B cell (primary cell): ENCODE results near the gene TMEM238L. TPM values are rescaled to one million over a fixed set of nuclear protein-coding genes. Genes with fewer than 3 reads are reported as not detected.

Experiments
- ATAC-seq: fragments of 200-7000 bp; cut with Tn5 transposase; one replicate; pipeline ENCODE4 v1.10.0; 2021; ENCODE audit warnings: low read depth, mild to moderate bottlenecking, moderate number of reproducible peaks, moderate library complexity
- CTCF ChIA-PET: fragments of 350-600 bp; sonication (Branson Sonifier 250); formaldehyde crosslinking; loops from one replicate; lab custom pipeline; 2021; ENCODE audit warnings: antibody characterized with exemption, inconsistent platforms; lab: Charles Lee
- POLR2A ChIA-PET: fragments of 350-600 bp; sonication (Branson Sonifier 250); formaldehyde crosslinking; loops from one replicate; lab custom pipeline; 2021; ENCODE audit warnings: antibody characterized with exemption; lab: Charles Lee
- DNase-seq: peaks from one replicate; pipeline ENCODE4 v3.0.0; 2013
- H2AFZ ChIP-seq: 2 replicates; pipeline ENCODE4 v1.6.1; 2012; ENCODE audit warnings: mild to moderate bottlenecking, low read depth, low read length; ENCODE audit not compliant: insufficient read depth, poor library complexity, severe bottlenecking
- H3K27ac ChIP-seq, 2 donors: 1 replicate in 1 of 2; 2 replicates in 1 of 2; pipeline ENCODE4 v1.5.1; 2012 to 2013; ENCODE audit warnings: low read length in 2 of 2, mild to moderate bottlenecking in 2 of 2, moderate library complexity in 1 of 2
- H3K27me3 ChIP-seq, 4 experiments: fragments of 200-600 bp in 1 of 4; sonication (generic) in 1 of 4; replicated peaks in 1 of 4; 1 replicate in 2 of 4; 2 replicates in 2 of 4; pipeline versions ENCODE4 v1.6.1 to v1.7.0; 2013 to 2016; ENCODE audit warnings: low read length in 3 of 4, mild to moderate bottlenecking in 2 of 4, mixed read lengths in 1 of 4, moderate library complexity in 1 of 4; ENCODE audit not compliant: insufficient read depth in 4 of 4, control insufficient read depth in 3 of 4; ENCODE audit errors: control extremely low read depth in 1 of 4
- H3K36me3 ChIP-seq, 2 experiments: replicated peaks in 1 of 2; 1 replicate in 1 of 2; 2 replicates in 1 of 2; pipeline versions ENCODE4 v1.6.1 to v1.7.1; 2013; ENCODE audit warnings: low read length in 1 of 2; ENCODE audit not compliant: insufficient read depth in 2 of 2, control insufficient read depth in 1 of 2; ENCODE audit errors: control extremely low read depth in 1 of 2, extremely low read depth in 1 of 2
- H3K4me1 ChIP-seq, 2 donors: fragments of 200-600 bp in 1 of 2; sonication (generic) in 1 of 2; 1 replicate in 1 of 2; 2 replicates in 1 of 2; pipeline versions ENCODE4 v1.5.1 to v1.6.1; 2013 to 2017; ENCODE audit warnings: low read length in 2 of 2; ENCODE audit not compliant: control insufficient read depth in 2 of 2, insufficient read depth in 2 of 2
- H3K4me2 ChIP-seq: replicated peaks from 2 replicates; pipeline ENCODE3; 2012; ENCODE audit warnings: mild to moderate bottlenecking, low read depth, low read length; ENCODE audit not compliant: poor library complexity, severe bottlenecking
- H3K4me3 ChIP-seq, 5 experiments: fragments of 200-600 bp in 1 of 5; sonication (generic) in 1 of 5; 1 replicate in 3 of 5; 2 replicates in 2 of 5; pipeline versions ENCODE4 v1.5.1 to v1.7.0; 2011 to 2016; ENCODE audit warnings: low read length in 4 of 5, mild to moderate bottlenecking in 4 of 5, low read depth in 2 of 5, control low read depth in 1 of 5, moderate library complexity in 1 of 5; ENCODE audit not compliant: insufficient read depth in 1 of 5; ENCODE audit errors: control extremely low read depth in 1 of 5, extremely low read depth in 1 of 5
- H3K79me2 ChIP-seq: fragments of 200-600 bp; sonication (generic); one replicate; pipeline ENCODE4 v1.6.0; 2016; ENCODE audit warnings: low read length; ENCODE audit not compliant: control insufficient read depth, insufficient read depth
- H3K9ac ChIP-seq: fragments of 200-600 bp; sonication (generic); 2 replicates; pipeline ENCODE4 v1.6.1; 2017; ENCODE audit warnings: mild to moderate bottlenecking, low read length, moderate library complexity
- H3K9me3 ChIP-seq, 3 donors: one replicate each; pipeline versions ENCODE4 v1.6.1 to v1.7.1; 2013; ENCODE audit warnings: low read length in 2 of 3; ENCODE audit not compliant: control insufficient read depth in 2 of 3, insufficient read depth in 1 of 3; ENCODE audit errors: control extremely low read depth in 1 of 3
- H4K20me1 ChIP-seq: 2 replicates; pipeline ENCODE4 v1.6.0; 2012; ENCODE audit warnings: mild to moderate bottlenecking, low read length; ENCODE audit not compliant: insufficient read depth, control insufficient read depth, poor library complexity, severe bottlenecking
- H3K27ac Mint-ChIP-seq: one replicate; pipeline ENCODE4 v1.8.0; 2021; ENCODE audit warnings: mixed read lengths
- H3K27me3 Mint-ChIP-seq: one replicate; pipeline ENCODE4 v1.8.0; 2021; ENCODE audit warnings: mixed read lengths
- H3K4me1 Mint-ChIP-seq: one replicate; pipeline ENCODE4 v1.8.0; 2021; ENCODE audit warnings: mixed read lengths
- H3K4me3 Mint-ChIP-seq: one replicate; pipeline ENCODE4 v1.8.0; 2021; ENCODE audit warnings: mixed read lengths
- H3K9me3 Mint-ChIP-seq: one replicate; pipeline ENCODE4 v1.8.0; 2022; ENCODE audit warnings: mixed read lengths; ENCODE audit not compliant: insufficient read depth
- CTCF ChIP-seq: fragments of 200-600 bp; IDR thresholded peaks from one replicate; pipeline ENCODE4 v1.8.0; 2022; ENCODE audit warnings: antibody characterized with exemption, mild to moderate bottlenecking
- EZH2 ChIP-seq: IDR thresholded peaks from 2 replicates; pipeline ENCODE4 v1.6.1; 2012; ENCODE audit warnings: borderline replicate concordance, low read depth, mild to moderate bottlenecking, moderate library complexity, low read length; ENCODE audit not compliant: insufficient read depth, poor library complexity, severe bottlenecking
- WGBS: methylation state at CpG from one replicate; pipeline ENCODE4 v1.1.5; 2013; ENCODE audit warnings: missing lambda C conversion rate; ENCODE audit not compliant: insufficient coverage; 5-methylcytosine and 5-hydroxymethylcytosine counted together
- intact Hi-C: fragments of 100-400 bp; cut with micrococcal nuclease; formaldehyde crosslinking; loops from one replicate; pipeline ENCODE4 v1.10.0; 2022
- polyA plus RNA-seq: library from polyadenylated mRNA; depleted of rRNA; stranded (reverse); fragments of >200 nt; gene quantifications from 2 replicates; pipeline ENCODE4 v1.2.3, GENCODE V29; 2012
- total RNA-seq, 2 donors: library from RNA; stranded (reverse); fragments of 120-200 nt in 1 of 2; gene quantifications; 1 replicate in 1 of 2; 2 replicates in 1 of 2; pipeline versions ENCODE4 v1.2.3 to v1.2.4, GENCODE V29; 2013 to 2022

The TMEM238L gene
- total and polyA plus RNA-seq, 2 donors (not counting 1 experiment from before 2014, with no cell fraction given), result not detected

- H3K4me1 ChIP-seq, result no peaks in the 10 kb centered on the region
- DNase-seq (no peak), ATAC-seq (no peak)
- H3K4me2 ChIP-seq, result no peak overlapping the region
- H3K4me3 ChIP-seq, result no peak overlapping the region
- Mint-ChIP-seq H3K27ac (no peak overlapping the region), H3K4me3 (no peak overlapping the region), H3K9me3 (no peaks in the 10 kb centered on the region), H3K4me1 (no peaks in the 10 kb centered on the region), H3K27me3 (peaks cover under 1% of the 10 kb centered on the region)
- H2AFZ ChIP-seq, result no peak overlapping the region
- CTCF ChIA-PET, result no interaction called here
- WGBS, result 92% methylated on average over 10 of the region's 11 CpGs
- POLR2A ChIA-PET, result no interaction called here
- no peaks in the 10 kb centered on the region for H3K9me3 ChIP-seq
- TF ChIP-seq CTCF (no peak), EZH2 (no peak)
- H3K27ac ChIP-seq, result no peak overlapping the region
- no peaks in the 10 kb centered on the region for H3K79me2 ChIP-seq
- no peaks in the 10 kb centered on the region for H4K20me1 ChIP-seq
- intact Hi-C loops, result no loop called here
- no peak overlapping the region for H3K9ac ChIP-seq
- H3K36me3 ChIP-seq, result no peaks in the 10 kb centered on the region
- no peaks in the 10 kb centered on the region for H3K27me3 ChIP-seq
Observed at GRCh38 chr17:10797476-10798328, 6.2 kb downstream of the TMEM238L start.

- Histone ChIP-seq H3K27me3 (peaks cover 0 to 2% (median 0%) of the 10 kb centered on the region in 4 experiments), H3K4me3 (no peak overlapping the region), H3K36me3 (no peaks in the 10 kb centered on the region), H3K79me2 (no peaks in the 10 kb centered on the region), H2AFZ (no peak overlapping the region), H3K9me3 (no peaks in the 10 kb centered on the region), H3K4me2 (no peak overlapping the region), H3K27ac (no peak overlapping the region), H3K9ac (no peak overlapping the region), H3K4me1 (peaks cover 0 to 3% of the 10 kb centered on the region in 2 donors), H4K20me1 (no peaks in the 10 kb centered on the region)
- ATAC-seq (no peak), DNase-seq (no peak)
- intact Hi-C loops, result no loop called here
- no peaks in the 10 kb centered on the region for H3K9me3 Mint-ChIP-seq
- no peak overlapping the region for H3K27ac Mint-ChIP-seq
- no peaks in the 10 kb centered on the region for H3K4me1 Mint-ChIP-seq
- ChIA-PET POLR2A (no interaction called here), CTCF (no interaction called here)
- 67% methylated on average over 1 of the region's 4 CpGs for WGBS
- no peak for TF ChIP-seq CTCF
- TF ChIP-seq EZH2, result no peak
- H3K4me3 Mint-ChIP-seq, result no peak overlapping the region
- H3K27me3 Mint-ChIP-seq, result peaks cover 3% of the 10 kb centered on the region
Observed at GRCh38 chr17:10793816-10794215, 10.1 kb downstream of the TMEM238L start.
